Measurements from ENCODE around the gene COMMD7. TPM values are rescaled to one million over a fixed set of nuclear protein-coding genes. Genes with fewer than 3 reads are reported as not detected.

Gene COMMD7
- total RNA-seq, 1 experiment from 2014 or later = 66.1 TPM

DNA sequence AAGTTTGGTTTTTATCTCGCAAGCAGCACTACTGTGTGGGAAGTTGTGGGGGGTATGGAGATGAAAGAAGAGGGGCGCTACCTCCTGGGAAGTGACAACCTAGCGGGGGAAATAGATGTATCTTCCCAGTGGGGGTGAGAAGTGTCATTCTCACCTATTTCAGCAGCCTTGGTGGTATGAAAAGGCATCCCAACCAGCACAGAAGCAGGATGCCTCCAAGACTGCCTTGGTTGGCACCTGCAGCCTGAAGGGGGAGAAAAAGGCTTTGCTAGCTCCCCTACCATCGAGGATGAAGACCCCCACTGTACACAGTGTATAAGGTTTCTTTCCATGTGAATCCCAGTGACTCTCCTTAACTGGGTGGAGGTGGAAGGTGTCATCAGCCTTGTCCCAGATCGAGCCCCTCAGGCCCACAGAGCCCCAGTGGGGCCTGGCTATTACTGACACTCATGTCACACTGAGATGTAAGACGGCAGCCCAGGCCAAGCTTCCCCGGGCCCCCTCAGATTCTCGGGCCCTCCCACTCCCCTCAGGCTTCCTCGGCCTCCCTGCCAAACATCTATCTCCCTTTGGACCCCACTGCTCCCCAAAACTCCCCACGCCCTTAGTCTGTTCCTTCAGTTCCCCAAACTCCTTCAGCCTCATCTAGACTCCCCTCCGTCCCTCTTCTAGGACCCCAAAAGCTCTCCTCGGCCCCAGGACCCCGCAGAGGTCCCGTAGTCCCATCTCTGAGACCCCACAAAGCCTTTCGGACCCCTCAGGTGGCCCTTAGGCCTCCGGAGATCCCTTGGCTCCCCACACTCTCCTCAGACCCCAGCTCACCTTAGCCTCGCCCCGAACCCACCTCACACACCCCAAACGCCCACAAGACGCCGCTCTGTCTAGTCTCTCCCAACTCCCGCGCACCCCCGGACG is 688 bp downstream of the COMMD7 start:
- peaks cover 32 to 35% of the 10 kb centered on the region in 2 experiments for H3K4me1 Mint-ChIP-seq
- no peak overlapping the region for H2BK20ac ChIP-seq (ENCODE audit: low read depth, low read length, poor library complexity, severe bottlenecking)

More for the DNA sequence above, 688 bp downstream of the COMMD7 start:
- Histone ChIP-seq H3K9ac (ENCODE audit: extremely low read depth, insufficient read length, low read length) (peak overlapping the region; percentile 64), H3K23me2 (ENCODE audit: insufficient read length, low read depth, low read length, poor library complexity, severe bottlenecking) (peaks cover 15% of the 10 kb centered on the region), H2BK5ac (ENCODE audit: insufficient read length, low read length) (no peak overlapping the region), H3K4me2 (ENCODE audit: insufficient read depth, insufficient read length, low read length) (peak overlapping the region; percentile 89), H2BK120ac (ENCODE audit: low read depth, low read length, poor library complexity, severe bottlenecking) (no peak overlapping the region), H3K79me2 (ENCODE audit: insufficient read depth, low read length) (peaks cover 20% of the 10 kb centered on the region; the same call in 1 of the 2 replicates), H2AFZ (ENCODE audit: low read length) (no peak overlapping the region), H3K4me1 (ENCODE audit: insufficient read depth, low read length) (peaks cover 2% of the 10 kb centered on the region; the same call in 1 of the 2 replicates), H4K91ac (ENCODE audit: insufficient read length, low read depth, low read length) (no peak overlapping the region), H3K27me3 (ENCODE audit: insufficient read depth, low read length) (no peaks in the 10 kb centered on the region), H4K5ac (ENCODE audit: insufficient read length, low read depth, low read length) (no peak overlapping the region), H4K20me1 (ENCODE audit: control insufficient read depth, insufficient read depth, insufficient read length) (no peaks in the 10 kb centered on the region), H4K8ac (replicated peaks; ENCODE audit: insufficient read length, low read depth, low read length) (no peak overlapping the region), H3K56ac (ENCODE audit: insufficient read length, low read depth, low read length) (no peak overlapping the region), H3K4ac (ENCODE audit: low read depth, low read length) (no peak overlapping the region), H3K18ac (ENCODE audit: insufficient read length, low read depth, low read length) (no peak overlapping the region), H3K79me1 (ENCODE audit: insufficient read depth, low read depth, low read length, poor library complexity, severe bottlenecking) (no peaks in the 10 kb centered on the region), H3K27ac (ENCODE audit: insufficient read length, low read depth, low read length) (no peak overlapping the region), H3T11ph (ENCODE audit: low read length) (no peak overlapping the region), H2BK12ac (ENCODE audit: insufficient read length, low read depth, low read length) (no peak overlapping the region), H2AK5ac (ENCODE audit: insufficient read length, low read length) (no peak overlapping the region), H3K14ac (ENCODE audit: insufficient read depth, low read length) (peak overlapping the region; percentile 74; the same call in 1 of the 2 replicates), H2BK15ac (ENCODE audit: low read depth, low read length) (no peak overlapping the region), H3K9me3 (ENCODE audit: control insufficient read depth, low read depth, low read length) (no peaks in the 10 kb centered on the region), H3K23ac (ENCODE audit: insufficient read length, low read depth, low read length) (no peak overlapping the region)
- H3K36me3 Mint-ChIP-seq (ENCODE audit: insufficient read depth in 1 of 3, low read depth in 3 of 3) = peaks cover 0 to 19% (median 4%) of the 10 kb centered on the region in 3 experiments; a peak in 3 of 7 replicates
- H3K4me3 Mint-ChIP-seq = peak overlapping the region; percentile 96 to 99
- TF ChIP-seq, protein P1, sequence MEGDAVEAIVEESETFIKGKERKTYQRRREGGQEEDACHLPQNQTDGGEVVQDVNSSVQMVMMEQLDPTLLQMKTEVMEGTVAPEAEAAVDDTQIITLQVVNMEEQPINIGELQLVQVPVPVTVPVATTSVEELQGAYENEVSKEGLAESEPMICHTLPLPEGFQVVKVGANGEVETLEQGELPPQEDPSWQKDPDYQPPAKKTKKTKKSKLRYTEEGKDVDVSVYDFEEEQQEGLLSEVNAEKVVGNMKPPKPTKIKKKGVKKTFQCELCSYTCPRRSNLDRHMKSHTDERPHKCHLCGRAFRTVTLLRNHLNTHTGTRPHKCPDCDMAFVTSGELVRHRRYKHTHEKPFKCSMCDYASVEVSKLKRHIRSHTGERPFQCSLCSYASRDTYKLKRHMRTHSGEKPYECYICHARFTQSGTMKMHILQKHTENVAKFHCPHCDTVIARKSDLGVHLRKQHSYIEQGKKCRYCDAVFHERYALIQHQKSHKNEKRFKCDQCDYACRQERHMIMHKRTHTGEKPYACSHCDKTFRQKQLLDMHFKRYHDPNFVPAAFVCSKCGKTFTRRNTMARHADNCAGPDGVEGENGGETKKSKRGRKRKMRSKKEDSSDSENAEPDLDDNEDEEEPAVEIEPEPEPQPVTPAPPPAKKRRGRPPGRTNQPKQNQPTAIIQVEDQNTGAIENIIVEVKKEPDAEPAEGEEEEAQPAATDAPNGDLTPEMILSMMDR (conservative IDR thresholded peaks at IDR 0.05) = no peak; the same call in 2 of the 3 replicates
- H3K27me3 Mint-ChIP-seq (ENCODE audit: low read depth) = no peaks in the 10 kb centered on the region; the same call in 1 of the 2 replicates
- WGBS (ENCODE audit: extremely low coverage, insufficient read length, low lambda C conversion rate) = no CpG with 5 or more reads among the region's 25 CpGs
- no peaks in the 10 kb centered on the region for H3K9me3 Mint-ChIP-seq
- no peak for DNase-seq
- peak overlapping the region; percentile 64 to 95 (median 86); a peak in 6 of 7 replicates for H3K27ac Mint-ChIP-seq
